Cortex of kidney (tissue), 1 donor: ENCODE measurements around the gene CCDC68.

Experiments used
- DNase-seq: peaks from one replicate; lab custom pipeline; 2025; lab: John Stamatoyannopoulos, UW

Gene CCDC68

GRCh38 chr18:54918060-54918459 is 41.2 kb downstream of the CCDC68 start:
- DNase-seq, result no peak

- no peak for DNase-seq
Measured at GRCh38 chr18:54916507-54916906, 42.8 kb downstream of the CCDC68 start.

GRCh38 chr18:54914816-54915215 is 44.4 kb downstream of the CCDC68 start:
- no peak for DNase-seq

- DNase-seq, result no peak
Measured at GRCh38 chr18:54911551-54911950, 47.7 kb downstream of the CCDC68 start.

- DNase-seq, result no peak
Measured at GRCh38 chr18:54910161-54910919, 48.9 kb downstream of the CCDC68 start.

GRCh38 chr18:54909538-54909937 is 49.7 kb downstream of the CCDC68 start:
- DNase-seq, result no peak

GRCh38 chr18:54906331-54907185 is 52.7 kb downstream of the CCDC68 start:
- DNase-seq, result no peak

- DNase-seq, result no peak
Measured at GRCh38 chr18:54905629-54906028, 53.6 kb downstream of the CCDC68 start.

GRCh38 chr18:54904581-54904980 is 54.7 kb downstream of the CCDC68 start:
- no peak for DNase-seq

- no peak for DNase-seq
Measured at GRCh38 chr18:54900290-54900689, 59.0 kb downstream of the CCDC68 start.

GRCh38 chr18:54899500-54899899 is 59.8 kb downstream of the CCDC68 start:
- no peak for DNase-seq

GRCh38 chr18:54888933-54889332 is 70.3 kb downstream of the CCDC68 start:
- no peak for DNase-seq

GRCh38 chr18:54888378-54888777 is 70.9 kb downstream of the CCDC68 start:
- no peak for DNase-seq

- DNase-seq, result no peak
Measured at GRCh38 chr18:54883816-54884604, 75.3 kb downstream of the CCDC68 start.

GRCh38 chr18:54882318-54882717 is 76.9 kb downstream of the CCDC68 start:
- no peak for DNase-seq

GRCh38 chr18:54881229-54881768 is 78.0 kb downstream of the CCDC68 start:
- DNase-seq, result no peak

- DNase-seq, result no peak
Measured at GRCh38 chr18:54880395-54881105, 78.7 kb downstream of the CCDC68 start.

GRCh38 chr18:54879691-54880090 is 79.6 kb downstream of the CCDC68 start:
- DNase-seq, result no peak

GRCh38 chr18:54878659-54879358 is 80.5 kb downstream of the CCDC68 start:
- no peak for DNase-seq

- DNase-seq, result no peak
Measured at GRCh38 chr18:54878159-54878622, 81.1 kb downstream of the CCDC68 start.

GRCh38 chr18:54877076-54877475 is 82.2 kb downstream of the CCDC68 start:
- DNase-seq, result no peak
